Fibroblast of lung (primary cell): ENCODE data around the gene UBE4B.

Experiments
- CTCF ChIP-seq, 2 donors: IDR thresholded peaks in 1 of 2; conservative IDR thresholded peaks in 1 of 2; 1 replicate in 1 of 2; 2 replicates in 1 of 2; pipeline ENCODE4 v1.5.1; 2011 to 2012; ENCODE audit warnings: low read length in 2 of 2, control low read depth in 1 of 2, inconsistent platforms in 1 of 2, low read depth in 1 of 2, mild to moderate bottlenecking in 1 of 2
- EZH2 ChIP-seq: IDR thresholded peaks from 2 replicates; pipeline ENCODE4 v1.5.1; 2012; ENCODE audit warnings: low read length, control low read depth, mild to moderate bottlenecking; ENCODE audit errors: missing control alignments

- TF ChIP-seq CTCF (conservative IDR thresholded peaks at IDR 0.05 in 1 of 2, IDR thresholded peaks at IDR 0.05 in 1 of 2; ENCODE audit: low read depth in 1 of 2, low read length in 2 of 2) (no peak), EZH2 (peak; percentile 93)
Measured at GRCh38 chr1:9996624-9997582, 35.9 kb upstream of the UBE4B start, which contains the start of gene RBP7.
